Measurements from ENCODE around the gene NABP1.

The NABP1 gene

DNA sequence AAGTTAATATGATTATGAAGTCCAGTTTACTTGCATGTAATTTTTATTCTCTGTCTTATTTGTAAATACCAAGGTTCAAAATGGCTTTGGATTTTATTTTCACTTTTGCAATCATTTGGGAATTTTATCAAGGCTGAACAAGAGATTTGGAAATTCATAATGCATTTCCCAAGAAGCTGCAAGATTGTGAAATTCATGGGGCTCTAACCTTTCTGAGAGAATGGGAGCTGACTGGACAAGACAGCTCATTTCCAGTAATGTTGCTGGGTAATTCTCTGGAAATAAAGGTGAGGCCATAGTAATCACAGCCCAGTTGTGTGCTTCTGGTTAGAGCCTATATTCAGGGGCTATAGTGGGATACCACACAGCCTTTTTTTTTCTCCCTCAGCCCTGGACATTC lies 21.5 kb upstream of the NABP1 start:
- TF ChIP-seq, protein P1, sequence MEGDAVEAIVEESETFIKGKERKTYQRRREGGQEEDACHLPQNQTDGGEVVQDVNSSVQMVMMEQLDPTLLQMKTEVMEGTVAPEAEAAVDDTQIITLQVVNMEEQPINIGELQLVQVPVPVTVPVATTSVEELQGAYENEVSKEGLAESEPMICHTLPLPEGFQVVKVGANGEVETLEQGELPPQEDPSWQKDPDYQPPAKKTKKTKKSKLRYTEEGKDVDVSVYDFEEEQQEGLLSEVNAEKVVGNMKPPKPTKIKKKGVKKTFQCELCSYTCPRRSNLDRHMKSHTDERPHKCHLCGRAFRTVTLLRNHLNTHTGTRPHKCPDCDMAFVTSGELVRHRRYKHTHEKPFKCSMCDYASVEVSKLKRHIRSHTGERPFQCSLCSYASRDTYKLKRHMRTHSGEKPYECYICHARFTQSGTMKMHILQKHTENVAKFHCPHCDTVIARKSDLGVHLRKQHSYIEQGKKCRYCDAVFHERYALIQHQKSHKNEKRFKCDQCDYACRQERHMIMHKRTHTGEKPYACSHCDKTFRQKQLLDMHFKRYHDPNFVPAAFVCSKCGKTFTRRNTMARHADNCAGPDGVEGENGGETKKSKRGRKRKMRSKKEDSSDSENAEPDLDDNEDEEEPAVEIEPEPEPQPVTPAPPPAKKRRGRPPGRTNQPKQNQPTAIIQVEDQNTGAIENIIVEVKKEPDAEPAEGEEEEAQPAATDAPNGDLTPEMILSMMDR (IDR thresholded peaks at IDR 0.05), result no peak

- TF ChIP-seq, protein P1 (IDR thresholded peaks at IDR 0.05), result no peak
Measured at GRCh38 chr2:191656792-191657191, 21.1 kb upstream of the NABP1 start.

- TF ChIP-seq, protein P1 (IDR thresholded peaks at IDR 0.05), result no peak
Measured at GRCh38 chr2:191657977-191658376, 20.0 kb upstream of the NABP1 start.

DNA sequence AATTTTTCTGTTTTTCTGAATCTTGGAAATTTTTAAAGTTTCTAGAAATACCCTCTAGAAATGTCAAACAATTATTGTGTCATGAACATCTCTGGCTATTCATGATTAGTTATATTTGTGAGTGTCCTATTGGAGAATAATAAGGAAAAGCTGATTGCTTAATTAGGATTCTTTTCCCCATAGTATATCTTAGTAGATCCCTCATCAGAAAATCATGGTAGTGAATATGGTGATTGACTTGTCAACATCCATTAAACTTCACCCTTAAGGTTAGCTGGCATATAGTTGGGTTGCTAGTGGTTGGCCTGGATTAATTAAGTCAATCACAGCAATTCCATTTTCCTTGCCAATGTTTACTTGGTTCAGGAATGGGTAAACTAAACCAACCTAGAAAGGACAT lies 18.7 kb upstream of the NABP1 start:
- TF ChIP-seq, protein P1 (IDR thresholded peaks at IDR 0.05), result no peak

GRCh38 chr2:191660575-191660974 lies 17.4 kb upstream of the NABP1 start:
- TF ChIP-seq, protein P1 (IDR thresholded peaks at IDR 0.05), result no peak

DNA sequence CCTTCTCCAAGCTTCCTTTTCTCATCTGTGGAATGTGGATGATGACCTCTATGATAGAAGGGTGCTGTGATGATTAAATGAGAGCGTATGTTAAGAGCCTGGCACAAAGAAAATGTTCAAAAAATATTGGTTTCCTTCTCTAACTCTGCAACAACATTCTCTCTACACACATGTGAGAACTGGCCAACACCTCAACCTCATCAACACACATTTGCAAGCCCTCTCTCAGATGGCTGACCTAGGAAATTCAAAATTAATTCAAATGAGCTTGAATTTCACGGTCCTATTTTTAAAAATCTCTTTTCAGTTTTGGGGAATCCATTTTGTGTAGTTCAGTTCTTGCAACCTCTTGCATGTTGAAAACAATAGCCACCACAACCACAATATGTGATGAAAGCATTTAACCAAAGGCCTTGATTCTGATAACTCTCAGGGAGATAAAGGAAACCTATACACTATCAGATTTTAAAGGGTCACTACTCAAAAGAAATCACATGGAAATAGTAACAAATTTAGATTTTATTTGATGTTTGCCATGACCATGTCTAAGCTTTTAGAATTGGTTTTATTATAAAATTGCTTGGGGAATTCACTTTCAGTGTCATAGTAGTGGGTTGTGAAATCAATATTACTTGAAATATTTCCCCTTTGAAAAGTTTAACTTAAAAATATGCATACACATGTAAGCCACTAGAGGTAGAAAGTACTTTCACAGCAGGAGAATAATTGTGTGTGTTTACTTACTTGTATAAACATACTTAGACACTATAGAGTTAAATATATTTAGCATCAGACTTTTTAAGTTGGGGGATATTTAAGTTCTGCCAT lies 16.6 kb upstream of the NABP1 start:
- TF ChIP-seq, protein P1 (IDR thresholded peaks at IDR 0.05), result no peak

GRCh38 chr2:191664823-191665677 lies 12.9 kb upstream of the NABP1 start:
- TF ChIP-seq, protein P1 (IDR thresholded peaks at IDR 0.05), result no peak

Data from LNCAP (cell line).